ENCODE data around the gene C1QTNF1. TPM values are rescaled to one million over a fixed set of nuclear protein-coding genes. Genes with fewer than 3 reads are reported as not detected.

The C1QTNF1 gene
- total RNA-seq, 1 experiment from 2014 or later, result 4.0 TPM

DNA sequence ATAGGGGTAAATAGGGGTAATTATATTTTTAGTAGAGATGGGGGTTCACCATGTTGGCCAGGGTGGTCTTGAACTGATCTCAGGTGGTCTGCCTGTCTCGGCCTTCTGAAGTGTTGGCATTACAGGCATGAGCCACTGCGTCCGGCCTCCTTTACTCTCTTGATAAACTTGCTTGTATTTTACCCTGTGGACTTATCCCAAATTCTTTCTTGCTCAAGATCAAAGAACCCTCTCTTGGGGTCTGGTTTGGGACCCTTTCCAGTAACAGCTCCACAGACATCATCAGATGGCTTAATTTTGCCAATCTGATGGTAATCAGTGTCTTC is 5.6 kb upstream of the C1QTNF1 start:
- POLR2A ChIA-PET, result no interaction called here
- Histone ChIP-seq H3K9ac (ENCODE audit: low read length) (no peak overlapping the region), H3K27ac (ENCODE audit: low read depth, low read length) (no peak overlapping the region), H3K36me3 (ENCODE audit: control insufficient read depth in 1 of 2, insufficient read depth in 2 of 2, low read length in 2 of 2) (no peaks in the 10 kb centered on the region), H3K4me3 (replicated peaks in 1 of 2; ENCODE audit: low read depth in 1 of 2, low read length in 2 of 2) (no peak overlapping the region), H4K20me1 (ENCODE audit: insufficient read depth) (no peaks in the 10 kb centered on the region), H2AFZ (ENCODE audit: low read depth, low read length, poor library complexity, severe bottlenecking) (no peak overlapping the region), H3K4me2 (ENCODE audit: low read length) (no peak overlapping the region), H3K9me2 (ENCODE audit: insufficient read depth) (no peaks in the 10 kb centered on the region), H3K27me3 (ENCODE audit: insufficient read depth, low read length) (no peaks in the 10 kb centered on the region), H3K9me3 (ENCODE audit: control insufficient read depth in 1 of 2, insufficient read depth in 1 of 2, low read depth in 1 of 2, low read length in 2 of 2) (peaks cover 0 to 12% of the 10 kb centered on the region in 2 experiments; a peak in 1 of 4 replicates), H3K4me1 (ENCODE audit: control insufficient read depth in 1 of 2, insufficient read depth in 2 of 2, low read length in 2 of 2) (peaks cover 0 to 9% of the 10 kb centered on the region in 2 experiments; a peak in 2 of 4 replicates), H3K79me2 (ENCODE audit: insufficient read depth, low read length) (no peaks in the 10 kb centered on the region)
- TF ChIP-seq POLR2A (IDR thresholded peaks at IDR 0.05; ENCODE audit: borderline replicate concordance, extremely low read depth, insufficient read depth, insufficient read length) (no peak), TCF7L2 (IDR thresholded peaks at IDR 0.05; ENCODE audit: borderline replicate concordance, extremely low read depth, insufficient read depth, insufficient read length) (no peak)
- intact Hi-C loops (cut with micrococcal nuclease), result no loop called here
- RAD21 ChIA-PET (ENCODE audit: low non-redundant PET in 1 of 2, low total read pairs in 2 of 2, uncharacterized antibody in 2 of 2, unreplicated experiment in 2 of 2), result no interaction called here
- DNase-seq (ENCODE audit: low read depth, low spot score) (no peak), ATAC-seq (no peak)
- CTCF ChIA-PET, result interaction anchor here (0.6 to 1.3 kb wide), 4 partner anchors 8 to 56 kb away, joined by 3 to 5 read pairs (median 4); partner anchors contain the start of gene ENGASE
- no TSS peak for BruUV-seq (replicated peaks)

DNA sequence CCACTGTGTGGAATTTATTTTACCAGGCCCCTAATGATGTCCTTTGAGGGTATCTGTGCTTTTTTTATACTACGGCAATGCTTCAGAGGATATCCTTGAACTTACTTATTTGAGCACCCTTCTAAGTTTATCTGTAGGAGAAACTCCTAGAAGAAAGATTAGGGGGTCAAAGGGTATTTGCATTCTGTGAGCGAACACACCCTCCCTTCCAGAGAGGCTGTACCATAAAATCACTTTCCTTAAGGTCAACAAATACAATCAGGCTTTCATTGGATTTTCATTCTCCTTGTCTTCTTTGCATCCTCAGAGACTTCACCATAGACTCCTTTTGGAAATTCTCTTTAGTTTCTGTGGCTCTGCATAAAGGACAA is 4.7 kb upstream of the C1QTNF1 start:
- H3K27me3 ChIP-seq (ENCODE audit: insufficient read depth, low read length), result no peaks in the 10 kb centered on the region
- H3K4me2 ChIP-seq (ENCODE audit: low read length), result no peak overlapping the region
- no TSS peak for BruUV-seq (replicated peaks)
- peaks cover 0 to 17% of the 10 kb centered on the region in 2 experiments; a peak in 2 of 4 replicates for H3K4me1 ChIP-seq (ENCODE audit: control insufficient read depth in 1 of 2, insufficient read depth in 2 of 2, low read length in 2 of 2)
- POLR2A ChIA-PET, result interaction anchor here (0.7 kb wide), 1 partner anchor 593 kb away, joined by 3 read pairs; no protein-coding TSS in a partner anchor
- intact Hi-C loops (cut with micrococcal nuclease), result loop anchor here (1.0 kb wide), 3 partner anchors 23 to 372 kb away; no protein-coding TSS in a partner anchor
- TF ChIP-seq RAD21 (IDR thresholded peaks at IDR 0.05; ENCODE audit: low read depth), result no peak
- TF ChIP-seq, protein P1, sequence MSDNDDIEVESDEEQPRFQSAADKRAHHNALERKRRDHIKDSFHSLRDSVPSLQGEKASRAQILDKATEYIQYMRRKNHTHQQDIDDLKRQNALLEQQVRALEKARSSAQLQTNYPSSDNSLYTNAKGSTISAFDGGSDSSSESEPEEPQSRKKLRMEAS (IDR thresholded peaks at IDR 0.05), result no peak
- TF ChIP-seq ZNF274 (IDR thresholded peaks at IDR 0.05; ENCODE audit: low read depth, low read length), result no peak
- no peak for TF ChIP-seq YY1 (IDR thresholded peaks at IDR 0.05; ENCODE audit: extremely low read depth, insufficient replicate concordance, low read depth, low read length)
- TF ChIP-seq POLR2A (IDR thresholded peaks at IDR 0.05; ENCODE audit: borderline replicate concordance, extremely low read depth, insufficient read depth, insufficient read length), result no peak
- peaks cover 0 to 5% of the 10 kb centered on the region in 2 experiments; a peak in 1 of 4 replicates for H3K9me3 ChIP-seq (ENCODE audit: control insufficient read depth in 1 of 2, insufficient read depth in 1 of 2, low read depth in 1 of 2, low read length in 2 of 2)
- DNase-seq (ENCODE audit: low read depth, low spot score) (no peak), ATAC-seq (peak; percentile 10; the same call in 1 of the 2 replicates)
- no peak overlapping the region for H3K4me3 ChIP-seq (replicated peaks in 1 of 2; ENCODE audit: low read depth in 1 of 2, low read length in 2 of 2)
- no peaks in the 10 kb centered on the region for H3K36me3 ChIP-seq (ENCODE audit: control insufficient read depth in 1 of 2, insufficient read depth in 2 of 2, low read length in 2 of 2)
- CTCF ChIA-PET, result interaction anchor here (0.7 to 1.3 kb wide), 3 partner anchors 9 to 23 kb away, joined by 3 to 5 read pairs (median 3); no protein-coding TSS in a partner anchor
- no peaks in the 10 kb centered on the region for H3K79me2 ChIP-seq (ENCODE audit: insufficient read depth, low read length)
- no peak overlapping the region for H3K27ac ChIP-seq (ENCODE audit: low read depth, low read length)
- H2AFZ ChIP-seq (ENCODE audit: low read depth, low read length, poor library complexity, severe bottlenecking), result no peak overlapping the region
- RAD21 ChIA-PET (ENCODE audit: low non-redundant PET in 1 of 2, low total read pairs in 2 of 2, uncharacterized antibody in 2 of 2, unreplicated experiment in 2 of 2), result no interaction called here
- no peaks in the 10 kb centered on the region for H4K20me1 ChIP-seq (ENCODE audit: insufficient read depth)
- no peaks in the 10 kb centered on the region for H3K9me2 ChIP-seq (ENCODE audit: insufficient read depth)
- H3K9ac ChIP-seq (ENCODE audit: low read length), result no peak overlapping the region

Measured in HCT116 (cell line).